Hindlimb muscle (tissue), 1 donor: ENCODE measurements around the gene SNX20. TPM values are rescaled to one million over a fixed set of nuclear protein-coding genes. Genes with fewer than 3 reads are reported as not detected.

Experiments used
- DNase-seq: peaks from one replicate; pipeline ENCODE4 v3.0.0-alpha.2; 2013
- polyA plus RNA-seq: library from polyadenylated mRNA; unstranded; fragments of 120-200 nt; gene quantifications from one replicate; pipeline ENCODE4 v1.2.1, GENCODE V29; 2013; ENCODE audit not compliant: insufficient read length

Gene SNX20
- polyA plus RNA-seq, 1 donor, result 1.7 TPM

- no peak for DNase-seq
These were observed 23.1 kb upstream of the SNX20 start for GRCh38 chr16:50704245-50704644.

GRCh38 chr16:50702725-50703124 is 21.6 kb upstream of the SNX20 start:
- no peak for DNase-seq

- no peak for DNase-seq
These were observed 18.4 kb upstream of the SNX20 start for GRCh38 chr16:50699326-50700159.

DNA sequence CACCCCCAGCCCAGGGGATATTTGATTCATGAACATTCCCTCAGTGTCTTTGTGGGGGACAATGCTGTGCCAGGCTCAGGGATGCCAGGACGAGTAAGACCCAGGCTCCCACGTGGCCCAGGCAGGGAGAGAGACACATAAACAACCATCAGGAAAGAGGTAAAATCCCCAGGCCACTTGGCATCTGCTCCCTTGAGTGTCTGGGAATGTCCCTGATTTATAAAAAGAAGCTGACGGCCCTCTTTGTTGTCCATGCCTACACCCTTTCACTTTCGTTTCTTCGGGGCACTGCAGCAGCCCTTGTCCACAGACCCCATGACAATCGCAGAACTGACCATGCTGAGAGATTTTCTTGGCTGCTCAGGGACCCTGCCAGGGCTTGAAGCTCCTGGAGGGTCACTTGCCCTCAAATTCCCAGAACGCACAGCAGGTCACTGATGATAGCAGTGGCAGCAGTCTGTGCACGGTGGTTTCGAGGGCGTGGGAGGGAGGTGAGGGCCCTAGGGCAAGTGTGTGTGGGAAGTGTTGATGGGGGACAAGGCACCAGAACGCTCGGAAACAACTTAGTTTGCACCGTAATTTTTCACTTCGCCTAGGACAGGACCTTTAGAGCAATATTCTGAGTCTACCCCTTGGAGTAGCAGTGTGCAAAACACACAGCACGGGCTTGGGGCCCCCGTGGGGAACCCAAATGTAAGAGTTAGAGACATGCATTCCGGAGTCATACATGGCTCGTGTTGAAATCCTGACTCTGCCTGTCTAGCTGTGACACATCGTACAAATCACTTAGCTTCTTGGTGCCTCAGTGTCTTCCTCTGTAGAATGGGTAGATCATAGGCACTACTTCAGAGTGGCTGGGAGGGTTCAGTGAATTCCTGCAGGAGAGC is 17.0 kb upstream of the SNX20 start:
- DNase-seq, result no peak

DNA sequence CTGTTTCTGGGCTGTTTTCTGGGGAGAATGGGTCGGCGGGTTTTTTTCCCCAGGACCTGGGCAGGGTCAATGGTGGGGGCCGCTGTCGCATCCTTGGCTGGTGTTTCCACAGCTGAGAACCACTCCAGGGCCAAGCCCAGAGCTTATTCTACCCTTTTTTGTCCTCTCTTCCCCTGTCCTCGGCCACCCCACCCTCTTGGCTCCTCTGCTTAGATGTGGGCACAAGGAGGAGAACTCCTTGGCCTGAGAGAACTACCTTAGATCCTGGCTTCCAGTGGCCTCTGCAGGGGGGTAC is 16.3 kb upstream of the SNX20 start:
- DNase-seq, result no peak

DNA sequence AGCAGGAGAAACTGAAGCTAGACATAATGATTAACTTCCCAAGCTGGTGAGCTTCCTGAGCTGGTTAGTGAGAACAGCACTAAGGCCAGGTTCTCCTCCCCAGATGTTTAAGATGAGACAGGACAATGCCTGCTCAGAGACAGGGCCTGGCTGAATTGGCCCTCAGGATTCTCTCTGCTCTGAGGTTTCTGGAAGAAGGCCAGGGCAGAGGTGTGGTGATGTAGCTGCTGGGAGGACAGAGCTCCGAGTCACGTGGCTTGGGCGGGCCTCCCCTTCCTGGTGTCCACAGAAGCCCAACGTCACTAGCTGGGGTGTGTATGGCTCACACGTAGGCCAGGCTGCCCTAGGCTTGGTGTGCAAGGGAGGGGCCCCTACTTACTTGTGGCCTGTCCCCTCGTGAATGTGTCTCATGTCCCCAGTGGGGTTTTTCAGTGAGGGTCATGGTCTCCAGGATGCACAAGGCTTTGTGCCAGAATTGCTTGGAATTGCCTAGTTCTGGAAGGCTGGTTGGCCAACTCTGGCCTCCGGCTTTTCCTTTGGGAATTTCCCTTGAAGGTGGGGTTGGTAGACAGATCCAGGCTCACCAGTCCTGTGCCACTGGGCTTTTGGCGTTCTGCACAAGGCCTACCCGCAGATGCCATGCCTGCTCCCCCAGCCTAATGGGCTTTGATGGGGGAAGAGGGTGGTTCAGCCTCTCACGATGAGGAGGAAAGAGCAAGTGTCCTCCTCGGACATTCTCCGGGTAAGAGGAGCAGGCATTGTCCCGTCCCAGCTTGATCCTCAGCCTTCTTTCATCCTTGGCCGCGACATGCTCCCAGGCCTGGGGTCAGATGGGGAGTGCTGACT is 15.7 kb upstream of the SNX20 start:
- no peak for DNase-seq

- DNase-seq, result no peak
These were observed 15.0 kb upstream of the SNX20 start for GRCh38 chr16:50696126-50696525.

- no peak for DNase-seq
These were observed 14.2 kb upstream of the SNX20 start for GRCh38 chr16:50695017-50696000.

DNA sequence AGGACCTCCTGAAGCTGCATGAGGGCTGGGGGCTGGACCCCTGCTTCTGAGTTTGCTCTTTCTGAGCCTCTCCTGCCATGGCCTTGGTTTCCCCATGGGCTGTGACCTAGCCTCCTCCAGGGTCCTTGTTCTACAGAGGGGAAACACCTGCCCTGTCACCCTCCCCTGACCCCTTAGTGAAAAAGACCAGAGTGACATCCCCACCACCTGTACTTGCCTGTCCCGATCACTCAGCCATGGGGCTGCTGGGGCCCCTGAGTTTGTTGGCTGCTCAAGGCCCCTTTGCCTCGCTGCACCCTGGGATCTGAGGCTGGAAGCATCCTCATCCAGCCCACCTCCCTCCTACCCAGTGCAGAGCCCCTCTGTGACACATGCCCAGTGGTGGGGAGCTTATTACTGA is 13.1 kb upstream of the SNX20 start:
- no peak for DNase-seq

DNA sequence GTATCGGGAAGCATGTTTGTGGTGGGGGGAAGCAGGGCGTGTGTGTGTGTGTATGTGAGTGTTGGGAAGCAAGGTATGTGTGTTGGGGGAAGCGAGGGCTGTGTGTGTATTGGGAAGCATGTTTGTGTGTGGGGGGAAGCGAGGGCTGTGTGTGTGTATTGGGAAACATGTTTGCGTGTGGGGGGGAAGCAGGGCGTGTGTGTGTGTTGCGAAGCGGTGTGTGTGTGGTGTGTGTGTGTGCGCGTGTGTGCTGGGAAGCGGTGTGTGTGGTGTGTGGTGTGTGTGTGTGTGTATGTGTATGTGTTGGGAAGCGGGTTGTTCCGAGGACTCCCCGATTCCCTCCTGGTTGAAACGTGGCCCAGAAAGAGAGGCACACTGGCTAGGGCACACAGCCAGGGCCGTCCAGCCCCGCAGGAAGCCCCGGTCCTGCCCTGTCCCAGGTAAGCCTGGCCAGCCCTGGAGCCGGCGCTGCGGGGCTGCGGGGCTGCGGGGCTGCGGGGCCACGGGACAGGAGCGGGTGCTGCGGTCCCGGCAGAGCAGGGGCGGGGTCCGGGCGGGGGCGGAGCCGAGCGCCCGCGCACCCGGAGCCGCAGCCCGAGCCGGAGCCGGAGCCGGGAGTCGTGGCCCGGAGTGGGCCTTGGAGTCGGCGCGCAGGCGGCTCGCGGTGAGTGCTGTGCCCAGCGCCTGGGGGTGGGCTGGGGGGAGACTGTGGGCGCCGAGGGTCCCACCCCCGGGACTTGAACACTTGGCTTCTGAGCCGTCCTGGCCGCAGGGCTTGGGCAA is 12.1 kb upstream of the SNX20 start, which contains the start of gene NOD2:
NOD2 (plus strand) TSS at position 608 of the 783 bp plus-strand sequence. CDS start 5,890 bp downstream, outside the sequence.
- DNase-seq, result no peak

GRCh38 chr16:50692644-50692998 is 11.5 kb upstream of the SNX20 start:
- DNase-seq, result no peak

GRCh38 chr16:50690177-50690576 is 9.1 kb upstream of the SNX20 start:
- DNase-seq, result no peak

DNA sequence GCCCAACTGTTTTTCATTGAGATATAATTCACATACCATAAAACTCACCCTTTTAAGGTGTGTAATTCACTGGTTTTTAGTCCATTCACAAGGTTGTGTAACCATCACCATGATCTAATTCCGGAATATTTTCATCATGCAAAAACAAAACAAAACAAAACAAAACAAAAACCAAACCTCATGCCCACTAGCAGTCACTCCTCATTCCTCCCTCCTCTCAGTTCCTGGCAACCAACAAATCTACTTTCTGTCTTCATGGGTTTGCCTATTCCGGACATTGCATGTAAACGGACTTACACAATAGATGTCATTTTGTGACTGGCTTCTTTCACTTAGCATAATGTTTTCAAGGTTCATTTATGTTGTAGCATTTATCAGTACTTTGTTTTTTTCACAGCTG is 7.8 kb upstream of the SNX20 start:
- DNase-seq, result no peak

DNA sequence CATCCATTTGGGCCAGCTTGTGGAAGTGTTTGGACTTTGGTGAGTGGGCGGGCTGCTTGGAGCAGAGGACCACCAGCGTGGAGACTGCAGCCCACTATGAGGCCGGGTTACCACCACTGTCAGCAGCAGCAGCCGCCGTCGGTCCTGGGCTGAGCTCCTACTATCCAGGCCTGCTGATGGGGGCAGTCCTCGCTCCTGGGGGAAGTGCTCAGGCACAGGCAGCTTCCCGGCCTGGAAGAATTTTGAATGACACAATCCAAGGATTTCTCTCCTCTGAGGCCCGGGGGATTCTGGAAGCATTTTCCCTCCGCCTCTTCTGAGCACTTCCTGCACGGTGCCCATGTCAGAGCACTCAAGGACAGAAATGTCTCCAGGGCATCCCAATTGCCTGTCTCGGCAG is 7.0 kb upstream of the SNX20 start:
- DNase-seq, result no peak

GRCh38 chr16:50685462-50686063 is 4.5 kb upstream of the SNX20 start:
- DNase-seq, result no peak

DNA sequence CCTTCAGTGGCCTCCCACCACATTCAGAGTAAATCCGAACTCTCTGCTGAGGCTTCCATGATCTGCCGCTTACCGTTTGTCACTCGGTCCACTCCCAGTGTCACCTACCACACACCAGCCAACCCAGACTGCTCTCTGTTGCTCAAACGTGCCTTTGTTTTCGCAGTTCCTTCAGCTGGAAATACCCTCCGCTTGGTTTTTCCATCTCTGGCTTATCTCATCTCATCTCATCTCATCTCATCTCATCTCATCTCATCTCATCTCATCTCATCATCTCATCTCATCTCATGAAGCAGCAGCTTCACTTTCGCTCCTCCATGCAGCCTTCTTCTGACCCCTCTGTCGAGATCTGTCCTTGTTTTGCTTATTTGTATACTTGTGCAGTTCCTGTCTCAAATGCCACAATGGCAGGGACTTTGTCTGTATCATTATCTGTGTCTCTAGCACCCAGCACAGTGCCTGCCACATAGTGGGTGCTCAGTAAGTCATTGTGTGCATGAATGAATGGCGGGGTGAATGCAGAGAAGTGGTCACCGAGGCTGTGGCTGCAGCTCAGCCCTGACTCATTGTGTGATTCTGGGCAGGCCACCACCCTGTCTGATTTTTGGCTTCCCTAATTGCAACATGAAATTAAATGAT is 3.8 kb upstream of the SNX20 start:
- no peak for DNase-seq

GRCh38 chr16:50683689-50684374 is 2.7 kb upstream of the SNX20 start:
- DNase-seq, result no peak

DNA sequence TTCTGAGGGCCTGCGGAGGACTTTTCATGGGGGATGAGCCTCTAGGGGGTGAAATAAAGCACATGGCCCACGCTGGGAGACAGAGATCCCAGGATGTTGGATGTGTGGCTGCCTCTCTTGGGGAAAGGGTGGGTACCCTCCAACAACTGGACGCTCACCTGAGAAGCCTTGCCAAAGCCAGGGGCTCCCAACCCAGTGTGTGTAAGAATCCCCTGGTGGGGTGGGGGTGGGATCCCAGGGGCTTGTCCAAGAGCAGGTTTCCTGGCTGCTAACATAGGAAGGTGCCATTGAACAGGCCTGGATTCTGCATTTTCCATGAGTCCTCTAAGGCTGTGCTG is 587 bp downstream of the SNX20 start:
- DNase-seq, result no peak
